Measurements from ENCODE around the gene ATP10A. TPM values are rescaled to one million over a fixed set of nuclear protein-coding genes. Genes with fewer than 3 reads are reported as not detected.

ATP10A gene
- total and polyA plus RNA-seq, 2 of the 8 experiments (the other 6 are each of a cell fraction or from before 2014, with no cell fraction given), result 2.0 to 2.8 TPM

DNA sequence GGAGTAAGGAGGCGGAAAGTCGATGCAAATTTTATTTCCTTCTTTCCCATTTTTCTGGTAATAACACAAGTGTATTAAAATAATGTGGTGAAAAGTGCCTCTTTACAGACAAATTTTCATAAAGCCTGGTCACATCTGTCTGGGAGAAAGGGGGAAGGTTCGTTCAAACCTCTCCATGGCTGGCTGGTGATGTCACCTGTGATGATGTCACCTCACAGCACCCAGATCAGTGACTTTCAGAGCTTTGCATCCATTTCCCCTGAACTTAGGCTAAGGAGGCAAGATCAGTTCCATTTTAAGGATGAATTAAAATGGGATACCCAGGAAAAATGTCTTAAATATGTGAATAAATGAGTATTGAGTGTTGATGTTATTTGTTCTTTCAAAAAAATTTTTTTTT lies 34.1 kb downstream of the ATP10A start:
- H3K23ac ChIP-seq (ENCODE audit: insufficient read length), result no peak overlapping the region
- H3K27ac ChIP-seq (ENCODE audit: low read depth, low read length), result no peak overlapping the region
- no peak for DNase-seq (ENCODE audit: low read depth in 1 of 2, low spot score in 2 of 2)
- no peak overlapping the region for H2BK20ac ChIP-seq (ENCODE audit: low read length)
- POLR2A ChIA-PET (ENCODE audit: partially characterized antibody), result no interaction called here
- H3K27me3 ChIP-seq (replicated peaks in 1 of 4; ENCODE audit: control insufficient read depth in 3 of 4, extremely low read depth in 1 of 4, insufficient read depth in 3 of 4, low read length in 3 of 4), result no peaks in the 10 kb centered on the region; a peak in 1 of 7 replicates
- H2BK15ac ChIP-seq (ENCODE audit: low read length), result no peak overlapping the region
- no peak overlapping the region for H4K5ac ChIP-seq (ENCODE audit: insufficient read length, low read depth, low read length)
- H3K14ac ChIP-seq (ENCODE audit: insufficient read length), result no peak overlapping the region
- no peaks in the 10 kb centered on the region for H3K79me1 ChIP-seq (ENCODE audit: low read depth, low read length)
- H4K8ac ChIP-seq (ENCODE audit: extremely low read depth, insufficient read depth, low read length), result no peak overlapping the region
- H3K79me2 ChIP-seq (ENCODE audit: control insufficient read depth in 1 of 2, insufficient read depth in 2 of 2, low read length in 2 of 2), result no peaks in the 10 kb centered on the region
- H3K9me3 ChIP-seq (ENCODE audit: insufficient read depth in 2 of 2, low read depth in 1 of 2, low read length in 1 of 2), result no peaks in the 10 kb centered on the region
- TF ChIP-seq CTBP2 (IDR thresholded peaks at IDR 0.05; ENCODE audit: borderline replicate concordance, insufficient read depth, insufficient read length, low read length), result no peak
- 0 out of 2 replicates have a peak, but pooled peaks have one; percentile 43 for TF ChIP-seq JUND (IDR thresholded peaks at IDR 0.05; ENCODE audit: low read length)
- CTCF ChIA-PET (ENCODE audit: partially characterized antibody), result interaction anchor here (0.6 to 1.5 kb wide), 3 partner anchors 17 to 339 kb away, joined by 3 to 5 read pairs (median 3); no protein-coding TSS in a partner anchor
- H3K4me3 ChIP-seq (ENCODE audit: extremely low read depth in 1 of 4, insufficient read depth in 2 of 4, low read depth in 3 of 4, low read length in 4 of 4), result no peak overlapping the region
- no peak overlapping the region for H3K9ac ChIP-seq (replicated peaks in 1 of 4; ENCODE audit: extremely low read depth in 1 of 4, low read depth in 3 of 4, low read length in 3 of 4)
- H3K18ac ChIP-seq (ENCODE audit: extremely low read depth, low read length), result no peak overlapping the region
- H3K4me1 ChIP-seq (replicated peaks in 1 of 4; ENCODE audit: control insufficient read depth in 3 of 4, insufficient read depth in 4 of 4, low read length in 3 of 4), result peaks cover 0 to 4% (median 0%) of the 10 kb centered on the region in 4 experiments; a peak in 2 of 7 replicates
- no peak overlapping the region for H3K4me2 ChIP-seq (ENCODE audit: insufficient read depth in 1 of 2, low read depth in 2 of 2, low read length in 2 of 2)
- H4K91ac ChIP-seq (replicated peaks; ENCODE audit: insufficient read length, low read length), result no peak overlapping the region
- H2AK5ac ChIP-seq (ENCODE audit: low read depth, low read length), result no peak overlapping the region
- no peaks in the 10 kb centered on the region for H3K23me2 ChIP-seq (ENCODE audit: low read depth, low read length)
- peak; percentile 63 for FAIRE-seq
- no peaks in the 10 kb centered on the region for H4K20me1 ChIP-seq (replicated peaks in 1 of 2; ENCODE audit: control insufficient read depth in 1 of 2, insufficient read depth in 2 of 2, low read length in 2 of 2)
- H3K4ac ChIP-seq (replicated peaks; ENCODE audit: insufficient read length, low read depth, low read length), result no peak overlapping the region
- H2BK12ac ChIP-seq (ENCODE audit: low read depth, low read length), result no peak overlapping the region
- H2AFZ ChIP-seq (ENCODE audit: low read length), result no peak overlapping the region; the same call in 1 of the 2 replicates
- no peak overlapping the region for H3K56ac ChIP-seq (replicated peaks; ENCODE audit: insufficient read length, low read depth, low read length)
- H2BK120ac ChIP-seq (replicated peaks; ENCODE audit: low read depth, low read length), result no peak overlapping the region
- H3K36me3 ChIP-seq (ENCODE audit: control insufficient read depth in 2 of 4, insufficient read depth in 4 of 4, low read length in 3 of 4), result no peaks in the 10 kb centered on the region
- H2BK5ac ChIP-seq (ENCODE audit: low read depth, low read length), result no peak overlapping the region
- WGBS, 2 experiments (ENCODE audit: extremely low coverage in 1 of 2, insufficient coverage in 1 of 2, insufficient read length in 1 of 2, insufficient replicate concordance in 2 of 2, low coverage in 1 of 2, low lambda C conversion rate in 2 of 2, missing lambda C conversion rate in 1 of 2), result 90% methylated on average over 3 of the region's 3 CpGs; no CpG with 5 or more reads in 1 of the 2 experiments

Data from H1 (cell line).